ENCODE measurements around the gene SRM.

DNA sequence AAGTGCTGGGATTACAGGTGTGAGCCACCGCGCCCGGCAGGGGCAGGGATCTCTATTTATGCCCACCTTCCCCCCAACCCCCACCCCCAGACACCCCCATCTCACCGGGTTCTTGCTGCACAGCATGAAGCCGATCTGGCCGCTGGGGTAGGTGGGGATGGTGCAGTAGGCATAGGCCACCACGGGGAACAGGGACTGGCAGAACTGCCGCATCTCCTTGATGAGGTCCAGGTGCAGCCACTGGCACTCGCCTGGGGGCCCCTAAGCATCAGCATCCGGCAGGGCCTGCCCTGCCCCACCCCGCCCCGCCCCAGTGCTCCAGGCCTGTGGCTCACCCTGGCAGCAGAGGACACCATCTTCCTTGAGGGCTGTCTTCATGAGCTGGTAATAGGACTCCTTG is 4.1 kb downstream of the SRM start:
- TF ChIP-seq HDAC6 (IDR thresholded peaks at IDR 0.05; ENCODE audit: low read depth, low read length) (no peak), ARNTL (CRISPR knock-in tag; IDR thresholded peaks at IDR 0.05) (no peak)
